Keratinocyte (primary cell): ENCODE results near the gene TMEM266. TPM values are rescaled to one million over a fixed set of nuclear protein-coding genes. Genes with fewer than 3 reads are reported as not detected.

ENCODE experiments used
- DNase-seq: peaks from one replicate; pipeline ENCODE4 v3.0.0-alpha.2; 2011; ENCODE audit warnings: low read depth, missing footprints, low spot score
- FAIRE-seq: peaks from 2 replicates; lab custom pipeline; 2011; peaks lifted over from hg19 to GRCh38; lab: Jason Lieb, UNC
- H2AFZ ChIP-seq: 2 replicates; pipeline ENCODE4 v1.6.0; 2012; ENCODE audit warnings: low read length, control low read depth, inconsistent platforms; ENCODE audit not compliant: control insufficient read depth
- H3K27ac ChIP-seq: 2 replicates; pipeline ENCODE4 v1.5.1; 2011; ENCODE audit warnings: low read length; ENCODE audit not compliant: control insufficient read depth, insufficient read depth
- H3K27me3 ChIP-seq: 3 replicates; pipeline ENCODE4 v1.6.0; 2011; ENCODE audit warnings: low read length; ENCODE audit not compliant: control insufficient read depth, insufficient read depth; ENCODE audit errors: extremely low read depth
- H3K36me3 ChIP-seq, 2 experiments: 2 replicates in 1 of 2; 3 replicates in 1 of 2; pipeline ENCODE4 v1.5.1; 2011; ENCODE audit warnings: low read length in 2 of 2, mild to moderate bottlenecking in 1 of 2; ENCODE audit not compliant: control insufficient read depth in 2 of 2, insufficient read depth in 2 of 2; ENCODE audit errors: extremely low read depth in 1 of 2
- H3K4me1 ChIP-seq: 3 replicates; pipeline ENCODE4 v1.5.1; 2011; ENCODE audit warnings: low read length; ENCODE audit not compliant: control insufficient read depth, insufficient read depth; ENCODE audit errors: extremely low read depth
- H3K4me2 ChIP-seq: 3 replicates; pipeline ENCODE4 v1.6.0; 2011; ENCODE audit warnings: low read depth, low read length; ENCODE audit not compliant: control insufficient read depth, insufficient read depth; ENCODE audit errors: extremely low read depth
- H3K4me3 ChIP-seq, 3 experiments: fragments of 200-600 bp in 1 of 3; sonication (generic) in 1 of 3; 2 replicates in 2 of 3; 3 replicates in 1 of 3; pipeline ENCODE4 v1.5.1; 2011 to 2016; ENCODE audit warnings: low read length in 3 of 3, mild to moderate bottlenecking in 3 of 3, control low read depth in 2 of 3, inconsistent platforms in 1 of 3, low read depth in 1 of 3, mixed read lengths in 1 of 3, mixed run types in 1 of 3, moderate library complexity in 1 of 3; ENCODE audit not compliant: control insufficient read depth in 2 of 3, insufficient read depth in 2 of 3; ENCODE audit errors: extremely low read depth in 1 of 3
- H3K79me2 ChIP-seq: 2 replicates; pipeline ENCODE4 v1.6.0; 2012; ENCODE audit warnings: low read length; ENCODE audit not compliant: control insufficient read depth, insufficient read depth
- H3K9ac ChIP-seq: 3 replicates; pipeline ENCODE4 v1.6.0; 2011; ENCODE audit warnings: low read length; ENCODE audit not compliant: control insufficient read depth, insufficient read depth; ENCODE audit errors: extremely low read depth
- H3K9me1 ChIP-seq: 3 replicates; pipeline ENCODE4 v1.6.0; 2011; ENCODE audit warnings: low read length; ENCODE audit not compliant: control insufficient read depth, insufficient read depth; ENCODE audit errors: extremely low read depth
- H3K9me3 ChIP-seq: 2 replicates; pipeline ENCODE4 v1.5.1; 2012; ENCODE audit warnings: low read depth, low read length; ENCODE audit not compliant: control insufficient read depth
- H4K20me1 ChIP-seq: 3 replicates; pipeline ENCODE4 v1.6.0; 2011; ENCODE audit warnings: low read length; ENCODE audit not compliant: control insufficient read depth, insufficient read depth; ENCODE audit errors: extremely low read depth
- CTCF ChIP-seq, 3 experiments: IDR thresholded peaks in 1 of 3; conservative IDR thresholded peaks in 1 of 3; optimal IDR thresholded peaks in 1 of 3; 2 replicates in 2 of 3; 3 replicates in 1 of 3; pipeline versions ENCODE3 to v1.5.1; 2011; ENCODE audit warnings: low read length in 3 of 3, mild to moderate bottlenecking in 3 of 3, moderate library complexity in 2 of 3, control low read depth in 1 of 3, inconsistent platforms in 1 of 3; ENCODE audit not compliant: insufficient read depth in 2 of 3; ENCODE audit errors: extremely low read depth in 1 of 3
- EZH2 ChIP-seq: IDR thresholded peaks from one replicate; pipeline ENCODE4 v1.6.1; 2012; ENCODE audit warnings: inconsistent platforms, mild to moderate bottlenecking, low read length, moderate library complexity
- dilution Hi-C: fragments of 300-500 bp; cut with MboI; formaldehyde crosslinking; loops from one replicate; pipeline ENCODE4 v1.7.0; 2020; ENCODE audit warnings: low sequenced_read_pairs; ENCODE audit not compliant: extremely low pct_ligation_motif_present
- polyA plus RNA-seq, 5 experiments: library from polyadenylated mRNA; depleted of rRNA in 3 of 5; stranded (reverse) in 3 of 5; stranded (forward) in 1 of 5; unstranded in 1 of 5; fragments of >200 nt; gene quantifications; 1 replicate in 1 of 5; 2 replicates in 3 of 5; 3 replicates in 1 of 5; pipeline versions ENCODE4 v1.2.1 to v1.2.3, GENCODE V29; 2011 to 2012; ENCODE audit warnings: missing spikeins in 2 of 5, low read depth in 1 of 5, low replicate concordance in 1 of 5

Gene TMEM266
- polyA plus RNA-seq, 1 donor (not counting 4 experiments of a cell fraction or from before 2014, with no cell fraction given): 0.03 TPM

- H3K79me2 ChIP-seq: no peaks in the 10 kb centered on the region
- H3K9ac ChIP-seq: no peak overlapping the region
- no peak overlapping the region for H3K4me3 ChIP-seq
- H3K27me3 ChIP-seq: peaks cover 5% of the 10 kb centered on the region
- H3K36me3 ChIP-seq: no peaks in the 10 kb centered on the region
- H3K27ac ChIP-seq: no peak overlapping the region
- no peak overlapping the region for H2AFZ ChIP-seq
- no peaks in the 10 kb centered on the region for H3K9me3 ChIP-seq
- dilution Hi-C loops: no loop called here
- H3K9me1 ChIP-seq: no peaks in the 10 kb centered on the region
- FAIRE-seq (no peak), DNase-seq (no peak)
- H4K20me1 ChIP-seq: no peaks in the 10 kb centered on the region
- H3K4me2 ChIP-seq: no peak overlapping the region
- H3K4me1 ChIP-seq: peaks cover 12% of the 10 kb centered on the region
- TF ChIP-seq EZH2 (no peak), CTCF (optimal IDR thresholded peaks at IDR 0.05 in 1 of 3, IDR thresholded peaks at IDR 0.05 in 1 of 3, conservative IDR thresholded peaks at IDR 0.05 in 1 of 3; ENCODE audit: extremely low read depth in 1 of 3, insufficient read depth in 2 of 3, low read length in 3 of 3) (no peak)
Measured at GRCh38 chr15:76189106-76189505, 129.3 kb downstream of the TMEM266 start.

GRCh38 chr15:76190070-76190564 lies 130.3 kb downstream of the TMEM266 start:
- dilution Hi-C loops: no loop called here
- H3K4me3 ChIP-seq: no peak overlapping the region
- no peaks in the 10 kb centered on the region for H3K36me3 ChIP-seq
- peak overlapping the region; percentile 87 for H3K4me2 ChIP-seq
- no peak overlapping the region for H3K9ac ChIP-seq
- H3K9me3 ChIP-seq: no peaks in the 10 kb centered on the region
- no peaks in the 10 kb centered on the region for H4K20me1 ChIP-seq
- no peak overlapping the region for H3K27ac ChIP-seq
- peaks cover 5% of the 10 kb centered on the region for H3K27me3 ChIP-seq
- DNase-seq: no peak
- peak overlapping the region; percentile 77 for H2AFZ ChIP-seq
- H3K79me2 ChIP-seq: no peaks in the 10 kb centered on the region
- no peaks in the 10 kb centered on the region for H3K9me1 ChIP-seq
- H3K4me1 ChIP-seq: peaks cover 12% of the 10 kb centered on the region
- FAIRE-seq: no peak
- TF ChIP-seq EZH2: no peak
- no peak for TF ChIP-seq CTCF (optimal IDR thresholded peaks at IDR 0.05 in 1 of 3, IDR thresholded peaks at IDR 0.05 in 1 of 3, conservative IDR thresholded peaks at IDR 0.05 in 1 of 3; ENCODE audit: extremely low read depth in 1 of 3, insufficient read depth in 2 of 3, low read length in 3 of 3)
